Activated T-helper 2 cell treated with anti-CD3 and anti-CD28 coated beads, Interferon-gamma antibody, Interleukin-2, Interleukin-4, amounts not matched to agents 10 μg/mL and 5 μg/mL and 100 μg/mL, durations not matched to agents 14 hours and 24 hours and 36 hours (primary cell): ENCODE measurements around the gene NAPSA. TPM values are rescaled to one million over a fixed set of nuclear protein-coding genes. Genes with fewer than 3 reads are reported as not detected.
"Not testable (repeated sequence)": the region's sequence is repeated elsewhere in the genome, so short reads cannot be mapped to it uniquely, and the experiment has no call there.

Experiments used
- DNase-seq: peaks from one replicate; pipeline ENCODE4 v3.0.0; 2021; ENCODE audit warnings: low spot score
- H3K27ac Mint-ChIP-seq: one replicate; pipeline ENCODE4 v1.8.0; 2021; ENCODE audit warnings: mixed read lengths
- H3K27me3 Mint-ChIP-seq: one replicate; pipeline ENCODE4 v1.8.0; 2021; ENCODE audit warnings: low read depth, mixed read lengths
- H3K36me3 Mint-ChIP-seq: one replicate; pipeline ENCODE4 v1.8.0; 2021; ENCODE audit warnings: low read depth, mixed read lengths
- H3K4me1 Mint-ChIP-seq: one replicate; pipeline ENCODE4 v1.8.0; 2021; ENCODE audit warnings: low read depth, mixed read lengths
- H3K4me3 Mint-ChIP-seq: one replicate; pipeline ENCODE4 v1.8.0; 2021; ENCODE audit warnings: low read depth, mild to moderate bottlenecking, moderate library complexity, mixed read lengths
- H3K9me3 Mint-ChIP-seq: one replicate; pipeline ENCODE4 v1.8.0; 2021; ENCODE audit warnings: mixed read lengths
- intact Hi-C: fragments of 100-400 bp; cut with micrococcal nuclease; formaldehyde crosslinking; loops from one replicate; pipeline ENCODE4 v1.15.1; 2023
- total RNA-seq: library from RNA; stranded (reverse); gene quantifications from 2 replicates; pipeline ENCODE4 v1.2.3, GENCODE V29; 2022

NAPSA gene
- total RNA-seq, 1 donor from 2014 or later = 5.5 TPM

DNA sequence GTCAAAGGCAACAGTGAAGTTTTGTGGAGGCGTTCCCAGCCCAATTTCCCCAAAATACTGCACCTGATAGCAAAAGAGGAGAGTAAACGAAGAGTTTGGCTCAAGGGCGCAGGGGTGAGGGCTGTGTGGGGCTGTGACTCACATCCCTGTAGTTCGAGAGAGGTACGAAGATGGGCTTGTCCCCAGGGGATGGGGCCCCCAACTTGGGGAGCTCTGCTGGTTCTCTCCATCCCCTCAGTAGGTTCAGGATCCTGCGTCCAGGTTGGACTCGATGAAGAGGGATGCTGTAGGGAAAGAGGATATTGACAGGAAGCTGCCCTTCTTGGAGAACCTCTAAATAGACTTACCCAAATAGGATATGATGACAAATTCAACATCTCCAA, 3.4 kb downstream of the NAPSA start:
- peak overlapping the region; percentile 97 for H3K27ac Mint-ChIP-seq
- H3K36me3 Mint-ChIP-seq = peaks cover 24% of the 10 kb centered on the region
- no peak for DNase-seq
- H3K4me1 Mint-ChIP-seq = peaks cover 65% of the 10 kb centered on the region
- H3K4me3 Mint-ChIP-seq = peak overlapping the region; percentile 1
- intact Hi-C loops = loop anchor here (2.0 kb wide), 1 partner anchor 31 kb away; no protein-coding TSS in a partner anchor
- no peaks in the 10 kb centered on the region for H3K27me3 Mint-ChIP-seq
- no peaks in the 10 kb centered on the region for H3K9me3 Mint-ChIP-seq

DNA sequence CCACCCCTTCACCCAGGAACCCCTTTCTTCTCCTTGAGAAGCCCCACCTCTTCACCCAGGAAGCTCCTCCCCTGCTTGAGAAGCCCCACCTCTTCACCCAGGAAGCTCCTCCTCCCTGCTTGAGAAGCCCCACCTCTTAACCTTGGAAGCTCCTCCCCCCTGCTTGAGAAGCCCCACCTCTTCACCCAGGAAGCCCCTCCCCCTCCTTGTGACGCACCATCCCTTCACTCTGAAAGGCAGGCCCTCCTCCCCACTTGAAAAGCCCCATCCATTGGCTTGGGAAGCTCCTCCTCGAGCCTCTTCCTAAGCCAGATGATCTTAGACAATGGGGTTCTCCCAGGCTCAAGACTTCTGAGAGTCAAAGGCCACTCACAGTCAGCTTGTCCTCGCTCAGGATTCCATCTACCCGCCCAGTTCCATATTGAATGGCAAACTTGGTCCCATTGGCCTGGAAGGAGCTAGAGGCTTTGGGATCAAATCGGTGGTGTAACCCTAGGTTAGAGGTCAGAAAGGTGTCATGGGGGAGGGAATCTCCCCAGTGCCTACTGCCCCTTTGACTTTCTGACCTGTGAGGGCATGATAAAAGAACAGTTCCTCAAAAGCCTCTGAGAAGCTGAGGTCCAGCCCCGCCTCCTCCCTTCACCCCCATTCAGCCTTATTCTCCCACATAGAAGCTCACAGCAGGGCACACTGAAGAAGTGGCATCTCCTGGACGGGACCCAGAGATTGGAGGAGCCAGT, 4.0 kb downstream of the NAPSA start:
- Mint-ChIP-seq H3K9me3 (no peaks in the 10 kb centered on the region), H3K4me3 (peak overlapping the region; percentile 1), H3K27ac (peak overlapping the region; percentile 97), H3K36me3 (peaks cover 24% of the 10 kb centered on the region), H3K4me1 (peaks cover 67% of the 10 kb centered on the region), H3K27me3 (no peaks in the 10 kb centered on the region)
- DNase-seq = no peak
- intact Hi-C loops = loop anchor here (2.0 kb wide), 1 partner anchor 31 kb away; no protein-coding TSS in a partner anchor

DNA sequence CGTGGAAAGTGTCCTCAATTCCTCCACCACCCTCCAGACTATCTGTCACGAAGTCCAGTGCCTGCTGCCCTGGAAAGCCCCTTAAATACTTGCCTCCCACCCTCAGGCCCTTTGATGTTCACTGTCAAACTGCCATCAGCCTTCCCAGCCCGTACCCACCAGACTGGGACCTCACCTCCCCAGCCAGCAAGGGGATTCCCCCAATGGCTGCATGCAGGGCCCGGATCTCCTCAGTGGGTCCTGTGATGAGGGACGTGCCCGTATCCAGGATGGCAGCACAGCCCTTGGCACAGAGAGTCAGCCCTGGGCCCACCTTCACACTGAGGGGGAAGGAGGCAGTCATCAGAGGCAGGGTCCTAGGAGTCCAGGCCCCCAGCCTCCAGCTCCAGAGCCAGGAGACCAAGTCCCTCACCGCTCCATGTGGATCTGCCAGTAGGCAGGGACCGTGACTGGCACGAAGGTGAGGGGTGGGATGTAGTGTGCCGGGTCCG, 6.1 kb downstream of the NAPSA start:
- Mint-ChIP-seq H3K36me3 (peaks cover 24% of the 10 kb centered on the region), H3K4me3 (peak overlapping the region; percentile 89), H3K9me3 (no peaks in the 10 kb centered on the region), H3K27ac (peak overlapping the region; percentile 99), H3K4me1 (peaks cover 53% of the 10 kb centered on the region), H3K27me3 (no peaks in the 10 kb centered on the region)
- intact Hi-C loops = loop anchor here (5.0 kb wide), 1 partner anchor 423 kb away; no protein-coding TSS in a partner anchor
- no peak for DNase-seq

DNA sequence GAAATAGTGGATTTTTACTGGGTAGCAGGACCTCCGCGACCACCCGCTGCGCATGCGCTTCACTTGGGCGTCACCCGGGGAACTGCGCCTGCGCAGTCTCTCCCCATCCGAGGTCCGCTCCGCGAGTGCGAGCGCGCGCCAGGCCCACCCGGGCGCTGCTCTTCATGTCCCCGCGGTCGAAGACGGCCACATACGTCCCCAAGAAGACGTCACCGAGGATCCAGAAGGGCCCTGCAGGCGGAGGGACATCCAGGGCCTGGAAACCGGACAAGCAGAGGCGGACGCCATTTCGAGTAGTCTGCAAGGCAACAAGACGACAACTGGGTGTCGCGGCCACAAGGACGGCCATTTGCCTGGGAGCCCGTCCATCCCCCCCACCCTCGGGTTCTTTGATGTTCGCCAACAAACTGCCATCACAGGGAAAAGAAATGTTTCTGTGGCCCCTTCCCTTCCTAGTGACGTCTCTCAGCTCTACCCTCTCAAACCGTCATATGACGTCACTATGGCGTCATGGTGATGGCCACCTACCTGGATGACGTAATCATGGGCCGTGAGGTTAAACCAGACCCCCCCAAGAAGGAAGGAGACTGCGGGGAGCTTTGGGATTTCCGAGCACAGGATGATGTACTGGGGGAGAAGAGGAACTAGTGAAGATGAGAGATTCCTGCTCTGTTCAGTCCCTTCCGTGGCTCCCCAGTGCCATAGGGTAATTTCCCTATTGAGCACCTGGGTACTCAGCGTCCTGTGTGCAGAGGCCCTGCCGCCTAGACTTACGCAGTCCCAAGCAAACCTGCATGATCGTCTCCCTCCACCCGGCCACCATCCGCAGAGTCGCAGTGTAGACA, 6.7 kb downstream of the NAPSA start:
- H3K27ac Mint-ChIP-seq = peak overlapping the region; percentile 99

DNA sequence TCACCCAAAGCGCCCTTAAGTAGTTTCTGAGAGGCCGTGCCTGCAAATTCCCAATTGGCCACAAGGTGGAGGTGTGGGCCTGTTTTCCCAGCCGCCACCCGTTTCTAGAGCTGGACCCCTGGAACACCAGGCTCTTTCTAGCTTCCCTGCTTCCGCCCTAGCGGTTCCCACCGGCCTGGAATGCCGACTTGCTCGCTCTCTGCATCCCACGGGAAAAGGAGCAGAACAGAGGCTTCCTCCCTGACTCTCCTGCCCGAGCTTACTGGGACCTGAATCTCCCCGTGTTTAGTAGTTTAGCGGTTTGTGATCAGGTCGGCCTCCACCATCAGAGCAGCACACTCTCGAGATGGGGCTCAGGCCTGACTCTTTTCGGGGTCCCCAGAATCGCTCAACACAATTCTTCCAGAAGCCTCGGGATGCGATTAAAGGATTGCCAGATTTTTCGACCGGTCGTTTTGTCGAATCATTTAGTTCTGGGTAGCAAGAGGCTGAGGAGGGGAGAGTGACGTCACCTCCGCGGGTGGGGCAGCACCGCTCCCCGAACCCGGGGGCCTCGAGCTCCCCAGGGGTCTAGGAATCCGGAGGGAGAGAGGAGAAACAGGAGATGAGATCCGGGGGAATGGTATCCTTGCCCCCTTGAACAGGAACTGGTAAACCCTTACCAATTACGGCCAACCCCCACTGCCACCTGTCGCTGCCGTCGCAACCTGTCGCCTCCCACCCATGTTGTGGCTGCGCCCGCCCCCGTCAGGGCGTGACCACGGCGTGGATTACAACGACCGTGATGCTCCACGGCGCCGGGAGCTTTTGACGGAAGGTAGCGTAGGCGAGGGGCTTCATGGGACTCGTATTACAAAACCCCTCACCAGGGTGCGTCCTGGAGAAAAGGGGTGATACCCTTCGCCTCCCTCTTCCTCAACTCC, 8.0 kb downstream of the NAPSA start:
- Mint-ChIP-seq H3K9me3 (no peaks in the 10 kb centered on the region), H3K4me3 (peak overlapping the region; percentile 89), H3K36me3 (peaks cover 24% of the 10 kb centered on the region), H3K4me1 (peaks cover 42% of the 10 kb centered on the region), H3K27ac (peak overlapping the region; percentile 99), H3K27me3 (no peaks in the 10 kb centered on the region)
- DNase-seq = peak; percentile 83
- intact Hi-C loops = loop anchor here (1.0 to 5.0 kb wide), 6 partner anchors 19 to 425 kb away; partner anchors contain the start of genes EMC10, GARIN5A, JOSD2 and NR1H2

More for the DNA sequence above, 6.7 kb downstream of the NAPSA start:
- H3K9me3 Mint-ChIP-seq = no peaks in the 10 kb centered on the region
- H3K4me3 Mint-ChIP-seq = peak overlapping the region; percentile 89
- peaks cover 50% of the 10 kb centered on the region for H3K4me1 Mint-ChIP-seq
- intact Hi-C loops = loop anchor here (1.0 to 5.0 kb wide), 2 partner anchors 18 to 424 kb away; partner anchors contain the start of gene NR1H2
- H3K36me3 Mint-ChIP-seq = peaks cover 24% of the 10 kb centered on the region
- no peaks in the 10 kb centered on the region for H3K27me3 Mint-ChIP-seq
- peak; percentile 80 for DNase-seq

DNA sequence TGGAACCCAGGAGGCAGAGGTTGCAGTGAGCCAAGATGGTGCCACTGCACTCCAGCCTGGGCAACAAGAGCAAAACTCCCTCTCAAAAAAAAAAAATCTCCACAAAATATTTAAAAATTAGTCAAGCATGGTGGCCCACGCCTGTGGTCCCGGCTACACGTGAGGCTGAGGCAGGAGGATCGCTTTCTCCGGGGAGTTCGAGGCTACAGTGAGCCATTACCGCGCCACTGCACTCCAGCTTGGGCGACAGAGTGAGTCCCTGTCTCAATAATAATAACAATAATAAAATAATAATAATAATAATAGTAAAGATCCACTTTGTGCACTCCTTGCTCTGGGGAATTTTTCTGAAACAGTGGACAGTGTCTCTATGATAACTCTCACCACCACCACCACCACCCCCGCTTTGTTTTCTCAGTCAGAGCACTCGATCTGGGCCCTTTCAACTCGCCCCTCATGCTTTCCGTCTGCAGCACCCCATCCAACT, 8.7 kb downstream of the NAPSA start:
- no peaks in the 10 kb centered on the region for H3K9me3 Mint-ChIP-seq
- no peak overlapping the region for H3K4me3 Mint-ChIP-seq
- H3K27ac Mint-ChIP-seq = peak overlapping the region; percentile 99
- H3K36me3 Mint-ChIP-seq = peaks cover 23% of the 10 kb centered on the region
- no peak for DNase-seq
- peaks cover 35% of the 10 kb centered on the region for H3K4me1 Mint-ChIP-seq
- H3K27me3 Mint-ChIP-seq = no peaks in the 10 kb centered on the region
- intact Hi-C loops = loop anchor here (1.0 to 5.0 kb wide), 5 partner anchors 58 to 426 kb away; partner anchors contain the start of genes EMC10, GARIN5A and JOSD2

DNA sequence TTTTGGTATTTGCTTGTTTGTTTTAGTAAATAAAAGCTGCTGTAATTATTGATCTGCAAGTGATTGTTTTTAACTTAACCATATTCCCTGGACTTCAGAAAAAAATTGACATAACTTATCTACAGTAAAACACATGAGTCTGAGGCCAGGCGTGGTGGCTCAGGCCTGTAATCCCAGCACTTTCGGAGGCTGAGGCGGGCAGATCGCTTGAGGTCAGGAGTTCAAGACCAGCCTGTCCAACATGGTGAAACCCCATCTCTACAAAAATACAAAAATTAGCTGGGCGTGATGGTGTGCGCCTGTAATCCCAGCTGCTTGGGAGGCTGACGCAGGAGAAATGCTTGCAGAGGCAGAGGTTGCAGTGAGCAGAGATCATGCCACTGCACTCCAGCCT, 12.0 kb downstream of the NAPSA start:
- H3K27ac Mint-ChIP-seq, intact Hi-C loops, H3K9me3 Mint-ChIP-seq, H3K27me3 Mint-ChIP-seq, DNase-seq, H3K4me3 Mint-ChIP-seq, H3K36me3 Mint-ChIP-seq: not testable (repeated sequence)
- H3K4me1 Mint-ChIP-seq = peaks cover 11% of the 10 kb centered on the region

DNA sequence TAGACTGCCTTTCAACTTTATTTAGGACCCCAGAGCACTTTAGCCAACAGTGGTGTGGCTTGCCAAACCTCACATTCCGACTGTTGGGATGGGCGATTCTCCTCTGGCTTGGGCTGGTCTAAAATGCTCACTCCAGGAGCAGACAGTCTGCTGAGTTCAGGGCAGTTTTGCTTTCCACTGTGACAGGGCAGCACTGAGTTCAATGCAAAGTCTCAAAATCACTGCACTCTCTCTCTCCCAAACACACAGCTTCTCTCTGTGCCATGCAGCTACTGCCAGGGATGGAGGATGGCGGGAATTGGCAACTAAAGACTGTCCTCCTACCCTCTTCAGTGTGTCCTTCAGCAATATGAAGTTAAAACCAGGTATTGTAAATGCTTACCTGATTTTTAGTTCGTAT, 13.2 kb downstream of the NAPSA start:
- Mint-ChIP-seq H3K36me3 (peaks cover 2% of the 10 kb centered on the region), H3K4me3 (no peak overlapping the region), H3K27ac (no peak overlapping the region), H3K9me3 (no peaks in the 10 kb centered on the region), H3K27me3 (no peaks in the 10 kb centered on the region), H3K4me1 (peaks cover 17% of the 10 kb centered on the region)
- intact Hi-C loops = no loop called here
- no peak for DNase-seq

DNA sequence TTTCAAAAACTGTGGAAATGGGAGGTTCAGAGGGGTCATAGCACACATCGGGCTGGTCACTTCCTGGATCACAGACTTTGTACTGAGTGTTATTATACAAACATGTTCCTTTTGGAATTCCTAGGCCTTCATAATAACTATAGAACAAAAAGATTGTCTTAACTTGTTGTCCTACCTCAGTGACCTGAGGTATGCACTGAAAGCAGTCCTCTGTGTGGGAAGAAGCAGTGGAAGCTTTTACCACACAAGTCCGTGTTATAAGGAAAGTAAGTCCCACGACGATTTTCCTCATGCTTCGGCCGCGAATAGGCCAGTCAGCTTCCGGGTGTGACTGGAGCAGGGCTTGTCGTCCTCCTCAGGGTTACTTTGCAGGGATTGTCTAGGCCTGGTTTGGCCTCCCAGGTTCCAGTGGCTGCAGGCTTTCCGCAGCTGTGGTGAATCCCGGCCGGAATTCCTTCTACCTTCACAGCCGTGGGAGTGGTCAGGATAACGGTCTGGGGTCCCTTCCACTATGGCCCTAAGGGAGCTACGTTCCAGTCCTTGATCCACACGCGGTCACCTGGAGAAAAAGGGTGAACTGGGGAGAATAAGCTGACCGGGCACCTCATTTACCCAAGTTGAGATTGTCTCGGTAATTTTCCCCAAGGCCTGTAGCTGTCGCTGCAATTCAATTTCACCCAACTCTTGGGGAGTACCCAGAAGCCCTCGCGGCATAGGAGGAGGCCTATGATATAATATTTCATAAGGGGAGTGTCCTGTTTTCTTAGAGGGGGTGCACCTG, 16.0 kb downstream of the NAPSA start:
- Mint-ChIP-seq H3K27ac (no peak overlapping the region), H3K27me3 (no peaks in the 10 kb centered on the region), H3K9me3 (peaks cover 11% of the 10 kb centered on the region), H3K36me3 (peaks cover 16% of the 10 kb centered on the region), H3K4me3 (no peak overlapping the region), H3K4me1 (peaks cover 29% of the 10 kb centered on the region)
- intact Hi-C loops = no loop called here
- DNase-seq = no peak

DNA sequence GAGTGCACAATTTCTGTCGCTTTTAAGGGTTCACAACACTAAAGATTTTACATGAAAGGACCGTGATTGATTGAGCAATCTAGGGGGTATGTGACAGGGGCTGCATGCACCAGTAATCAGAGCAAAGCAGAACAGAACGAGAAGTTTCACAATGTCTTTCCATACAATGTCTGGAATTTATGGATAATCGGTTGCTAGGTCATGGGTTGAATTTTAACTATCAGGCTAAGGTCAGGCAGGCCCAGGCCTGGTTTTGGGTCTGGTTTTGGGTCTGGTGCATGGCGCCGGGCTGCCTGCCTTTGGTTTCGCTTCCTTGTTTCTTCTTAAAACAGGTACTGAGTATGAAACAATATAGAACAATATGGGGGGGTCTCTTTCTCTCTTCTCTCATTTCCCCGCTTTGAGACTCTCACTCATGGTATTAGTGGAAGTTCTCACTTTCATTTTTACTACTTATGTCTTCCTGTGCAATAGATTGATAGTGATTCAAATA, 18.3 kb downstream of the NAPSA start:
- Mint-ChIP-seq H3K27ac (peak overlapping the region; percentile 90), H3K36me3 (peaks cover 24% of the 10 kb centered on the region), H3K4me1 (peaks cover 31% of the 10 kb centered on the region), H3K4me3 (peak overlapping the region; percentile 60), H3K9me3 (peaks cover 14% of the 10 kb centered on the region)
- intact Hi-C loops = loop anchor here (2.0 kb wide), 1 partner anchor 16 kb away; no protein-coding TSS in a partner anchor
- H3K27me3 Mint-ChIP-seq, DNase-seq: not testable (repeated sequence)

DNA sequence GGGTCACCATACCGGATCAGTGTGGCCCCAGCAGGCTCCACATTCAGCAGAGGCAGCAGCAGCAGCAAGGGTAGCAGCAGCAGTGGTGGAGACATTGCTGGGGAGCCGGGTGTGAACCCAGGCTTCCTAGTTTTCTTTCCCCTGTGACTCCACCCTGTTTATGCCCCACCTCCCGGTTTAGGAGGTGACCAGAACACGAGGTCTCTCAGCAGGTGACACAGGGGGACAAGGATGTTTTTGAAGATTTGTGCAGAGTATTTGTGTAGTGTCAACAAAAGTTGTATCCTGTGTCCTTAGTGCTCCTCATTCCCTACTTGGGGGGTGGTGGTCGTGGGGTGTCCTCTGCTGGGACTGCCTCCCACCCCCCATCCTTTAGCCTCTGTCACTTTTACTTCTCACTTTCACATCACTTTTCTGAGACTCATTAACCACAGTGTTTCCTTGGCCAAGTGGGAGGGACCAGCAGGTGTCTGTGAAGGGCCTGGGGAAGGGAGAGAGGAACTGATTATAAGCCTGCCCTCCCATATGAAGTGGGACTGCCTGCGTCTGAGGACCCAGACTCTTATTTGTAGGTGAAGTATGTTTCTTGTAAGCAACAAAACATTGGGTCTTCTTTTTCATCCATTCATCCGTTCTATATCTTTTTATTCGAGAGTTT, 20.6 kb downstream of the NAPSA start:
- Mint-ChIP-seq H3K9me3 (peaks cover 14% of the 10 kb centered on the region), H3K27ac (no peak overlapping the region), H3K4me3 (no peak overlapping the region), H3K36me3 (peaks cover 30% of the 10 kb centered on the region), H3K4me1 (peaks cover 31% of the 10 kb centered on the region), H3K27me3 (no peaks in the 10 kb centered on the region)
- no peak for DNase-seq
- intact Hi-C loops = no loop called here
